Common myeloid progenitor, CD34-positive (primary cell): ENCODE measurements around the gene GSTM3.
"Not testable (repeated sequence)": the region's sequence is repeated elsewhere in the genome, so short reads cannot be mapped to it uniquely, and the experiment has no call there.

Source experiments
- CTCF ChIA-PET: fragments of 350-600 bp; sonication (Branson Sonifier 250); formaldehyde crosslinking; loops from one replicate; lab custom pipeline; 2021; ENCODE audit warnings: antibody characterized with exemption; lab: Charles Lee
- POLR2A ChIA-PET: fragments of 350-600 bp; sonication (Branson Sonifier 250); formaldehyde crosslinking; loops from one replicate; lab custom pipeline; 2021; ENCODE audit warnings: antibody characterized with exemption; lab: Charles Lee
- DNase-seq, 3 donors: peaks; one replicate each; pipeline versions ENCODE4 v3.0.0 to v3.0.0-alpha.2; 2013
- H3K27ac ChIP-seq, 2 experiments: 1 replicate in 1 of 2; 2 replicates in 1 of 2; pipeline ENCODE4 v1.7.0; 2013; ENCODE audit warnings: inconsistent platforms in 2 of 2, low read length in 2 of 2, mild to moderate bottlenecking in 2 of 2, low read depth in 1 of 2, moderate library complexity in 1 of 2; ENCODE audit not compliant: severe bottlenecking in 2 of 2, insufficient read depth in 1 of 2, poor library complexity in 1 of 2
- H3K27me3 ChIP-seq, 5 experiments: replicated peaks in 2 of 5; 1 replicate in 3 of 5; 2 replicates in 2 of 5; pipeline versions ENCODE4 v1.6.1 to v1.7.0; 2013; ENCODE audit warnings: low read length in 4 of 5, mild to moderate bottlenecking in 2 of 5, moderate library complexity in 2 of 5, inconsistent platforms in 1 of 5; ENCODE audit not compliant: insufficient read depth in 5 of 5, control insufficient read depth in 4 of 5
- H3K36me3 ChIP-seq, 4 experiments: 1 replicate in 2 of 4; 2 replicates in 2 of 4; pipeline versions ENCODE4 v1.6.1 to v1.7.0; 2013; ENCODE audit warnings: low read length in 3 of 4, control low read depth in 1 of 4, mild to moderate bottlenecking in 1 of 4; ENCODE audit not compliant: control insufficient read depth in 4 of 4, insufficient read depth in 4 of 4
- H3K4me1 ChIP-seq, 4 experiments: 1 replicate in 3 of 4; 2 replicates in 1 of 4; pipeline versions ENCODE4 v1.6.1 to v1.7.1; 2013; ENCODE audit warnings: low read length in 3 of 4, mild to moderate bottlenecking in 3 of 4, control low read depth in 1 of 4, inconsistent platforms in 1 of 4, moderate library complexity in 1 of 4; ENCODE audit not compliant: control insufficient read depth in 4 of 4, insufficient read depth in 4 of 4; ENCODE audit errors: control extremely low read depth in 1 of 4
- H3K4me3 ChIP-seq, 7 experiments: 1 replicate in 4 of 7; 2 replicates in 3 of 7; pipeline versions ENCODE4 v1.5.1 to v1.7.0; 2013; ENCODE audit warnings: mild to moderate bottlenecking in 7 of 7, low read length in 6 of 7, moderate library complexity in 6 of 7, inconsistent platforms in 2 of 7, low read depth in 2 of 7, control low read depth in 1 of 7; ENCODE audit not compliant: insufficient read depth in 4 of 7, control insufficient read depth in 1 of 7; ENCODE audit errors: extremely low read depth in 1 of 7
- H3K9me3 ChIP-seq, 5 experiments: 1 replicate in 4 of 5; 2 replicates in 1 of 5; pipeline versions ENCODE4 v1.6.1 to v1.7.1; 2013; ENCODE audit warnings: low read length in 4 of 5, mild to moderate bottlenecking in 2 of 5, inconsistent platforms in 1 of 5, low read depth in 1 of 5, moderate library complexity in 1 of 5; ENCODE audit not compliant: control insufficient read depth in 4 of 5, insufficient read depth in 2 of 5; ENCODE audit errors: control extremely low read depth in 1 of 5
- WGBS: methylation state at CpG from one replicate; pipeline ENCODE4 v1.1.5; 2013; ENCODE audit not compliant: insufficient coverage; 5-methylcytosine and 5-hydroxymethylcytosine counted together

Gene GSTM3

DNA sequence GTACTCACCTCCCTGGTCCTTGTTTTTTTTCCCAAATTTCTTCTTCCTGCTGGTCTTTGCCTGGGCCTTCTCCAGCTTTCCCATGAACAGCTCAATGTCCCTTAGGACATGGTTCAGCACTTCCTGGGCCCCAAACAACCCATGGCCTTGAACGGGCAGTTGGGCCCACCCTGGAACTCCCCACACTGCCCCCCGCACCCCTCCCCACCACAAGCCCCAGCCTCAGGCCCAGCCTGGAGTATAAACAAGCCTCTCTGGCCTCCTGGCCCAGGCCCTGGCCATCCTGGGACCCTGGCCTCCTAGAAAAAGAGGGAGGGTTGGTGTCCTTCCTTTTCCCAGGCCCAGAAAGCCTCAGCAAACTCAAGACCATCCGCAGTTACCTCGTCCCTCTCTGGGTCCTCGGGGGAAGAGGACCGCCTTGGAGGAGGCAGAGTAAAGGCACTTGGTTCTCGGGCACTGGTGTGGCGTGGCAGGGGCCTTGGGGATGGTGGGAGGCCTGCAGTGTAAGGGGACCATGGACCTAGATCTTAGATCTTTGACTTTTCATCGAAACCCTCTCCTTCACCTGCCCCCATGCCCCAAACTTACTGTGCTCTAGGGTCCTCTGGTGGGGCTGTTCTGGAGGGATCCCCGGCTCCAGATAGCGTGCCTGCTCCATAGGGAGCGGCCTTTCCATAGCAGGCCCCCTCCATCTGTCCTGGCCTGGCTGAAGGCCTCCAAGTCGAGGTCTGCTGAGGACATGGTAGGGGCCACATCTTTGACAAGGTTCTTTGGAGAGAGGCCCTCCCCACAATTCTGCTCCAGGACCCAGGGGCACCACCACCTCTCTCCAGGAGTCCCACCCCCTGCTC, 17.3 kb upstream of the GSTM3 start:
- WGBS, result 96% methylated on average over 9 of the region's 13 CpGs
- CTCF ChIA-PET, result interaction anchor here (1.5 to 2.9 kb wide), 2 partner anchors 16 to 119 kb away, joined by 7 to 10 read pairs; no protein-coding TSS in a partner anchor
- Histone ChIP-seq H3K4me1 (peaks cover 3 to 7% (median 5%) of the 10 kb centered on the region in 4 experiments), H3K9me3 (no peaks in the 10 kb centered on the region), H3K27ac (no peak overlapping the region), H3K4me3 (no peak overlapping the region), H3K27me3 (no peaks in the 10 kb centered on the region), H3K36me3 (no peaks in the 10 kb centered on the region)
- POLR2A ChIA-PET, result interaction anchor here (0.6 kb wide), 1 partner anchor 27 kb away, joined by 3 read pairs; no protein-coding TSS in a partner anchor
- DNase-seq, result no peak

DNA sequence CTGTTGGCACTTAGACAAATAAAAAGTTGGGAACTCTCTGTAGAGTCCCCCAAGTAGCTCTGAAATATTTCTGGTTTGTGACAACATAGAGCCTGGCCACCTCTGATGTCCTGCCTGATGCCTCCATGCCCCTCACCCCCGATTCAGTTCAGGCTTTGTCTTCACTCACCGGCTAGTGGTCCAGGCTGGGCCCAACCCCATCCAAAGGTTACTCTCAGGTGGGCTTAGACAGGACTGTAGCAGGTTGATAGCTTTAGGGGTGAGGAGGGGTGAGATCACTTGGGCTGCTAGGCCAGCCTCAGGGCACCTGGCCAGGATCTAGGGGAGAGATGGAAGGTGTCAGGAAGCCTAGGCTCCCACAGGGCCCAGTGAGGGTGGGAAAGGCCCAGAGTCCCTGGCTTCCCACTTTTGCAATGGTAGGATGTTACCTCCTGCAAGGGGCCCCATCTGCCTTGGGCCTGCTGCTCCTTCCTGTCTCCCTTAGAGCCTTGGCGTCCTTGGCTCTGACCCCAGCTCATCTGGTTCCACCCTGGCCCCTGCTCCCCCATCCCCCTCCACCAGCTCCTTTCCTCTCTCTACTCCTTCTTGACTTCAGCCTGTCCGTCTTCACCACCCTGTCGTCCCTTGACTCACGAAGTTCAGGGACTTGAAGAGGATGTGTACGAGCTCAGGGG, 16.1 kb upstream of the GSTM3 start:
- ChIA-PET POLR2A (no interaction called here), CTCF (interaction anchor here (1.1 to 2.9 kb wide), 4 partner anchors 17 to 211 kb away, joined by 3 to 10 read pairs (median 4); no protein-coding TSS in a partner anchor)
- Histone ChIP-seq H3K27ac (no peak overlapping the region), H3K9me3 (no peaks in the 10 kb centered on the region), H3K4me1 (no peaks in the 10 kb centered on the region), H3K27me3 (no peaks in the 10 kb centered on the region), H3K4me3 (no peak overlapping the region), H3K36me3 (no peaks in the 10 kb centered on the region)
- DNase-seq, result no peak
- 94% methylated on average over 6 of the region's 7 CpGs for WGBS

DNA sequence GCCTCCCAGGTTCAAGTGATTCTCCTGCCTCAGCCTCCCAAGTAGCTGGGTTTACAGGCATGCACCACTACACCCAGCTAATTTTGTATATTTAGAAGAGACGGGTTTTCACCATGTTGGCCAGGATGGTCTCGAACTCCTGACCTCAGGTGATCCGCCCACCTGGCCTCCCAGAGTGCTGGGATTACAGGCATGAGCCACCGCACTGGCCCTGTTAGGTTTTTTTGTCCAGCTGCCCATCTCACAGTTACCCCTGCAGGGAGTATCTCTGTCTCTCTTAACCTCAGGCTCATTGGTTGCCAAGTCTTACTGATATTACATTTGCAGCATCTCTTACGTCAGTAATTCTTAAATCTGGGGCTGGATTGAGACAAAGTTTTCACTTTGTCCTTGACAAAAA, 15.5 kb upstream of the GSTM3 start:
- H3K4me1 ChIP-seq, H3K36me3 ChIP-seq, DNase-seq, H3K9me3 ChIP-seq, H3K27ac ChIP-seq, H3K4me3 ChIP-seq, POLR2A ChIA-PET, H3K27me3 ChIP-seq: not testable (repeated sequence)
- CTCF ChIA-PET, result interaction anchor here (1.1 to 2.9 kb wide), 5 partner anchors 16 to 211 kb away, joined by 3 to 10 read pairs (median 3); no protein-coding TSS in a partner anchor
- WGBS, result 93% methylated on average over 5 of the region's 5 CpGs

- Histone ChIP-seq H3K4me1 (no peaks in the 10 kb centered on the region), H3K36me3 (no peaks in the 10 kb centered on the region), H3K27ac (no peak overlapping the region), H3K4me3 (no peak overlapping the region), H3K9me3 (no peaks in the 10 kb centered on the region), H3K27me3 (peaks cover 0 to 2% (median 0%) of the 10 kb centered on the region in 5 experiments)
- ChIA-PET CTCF (interaction anchor here (1.4 to 1.8 kb wide), 3 partner anchors 19 to 114 kb away, joined by 5 to 6 read pairs (median 6); no protein-coding TSS in a partner anchor), POLR2A (no interaction called here)
- no peak for DNase-seq
- 100% methylated on average over 1 of the region's 2 CpGs for WGBS
Observed at GRCh38 chr1:109754738-109755137, 13.9 kb upstream of the GSTM3 start.

GRCh38 chr1:109751531-109752260, 10.9 kb upstream of the GSTM3 start:
- DNase-seq, result no peak
- H3K4me3 ChIP-seq, result no peak overlapping the region
- H3K27me3 ChIP-seq, result peaks cover 0 to 4% (median 0%) of the 10 kb centered on the region in 5 experiments
- no peaks in the 10 kb centered on the region for H3K36me3 ChIP-seq
- WGBS, result 95% methylated on average over 12 of the region's 12 CpGs
- peaks cover 0 to 4% (median 0%) of the 10 kb centered on the region in 5 experiments for H3K9me3 ChIP-seq
- H3K4me1 ChIP-seq, result no peaks in the 10 kb centered on the region
- ChIA-PET POLR2A (interaction anchor here (0.6 kb wide), 1 partner anchor 25 kb away, joined by 3 read pairs; no protein-coding TSS in a partner anchor), CTCF (interaction anchor here (1.0 to 1.9 kb wide), 2 partner anchors 22 to 108 kb away, joined by 3 to 6 read pairs; no protein-coding TSS in a partner anchor)
- no peak overlapping the region for H3K27ac ChIP-seq

- no peak overlapping the region for H3K4me3 ChIP-seq
- CTCF ChIA-PET, result interaction anchor here (0.6 to 2.8 kb wide), 6 partner anchors 11 to 234 kb away, joined by 3 to 8 read pairs (median 3); partner anchors contain the start of gene AHCYL1
Observed at GRCh38 chr1:109750920-109751319, 10.1 kb upstream of the GSTM3 start.

More at GRCh38 chr1:109750920-109751319, 10.1 kb upstream of the GSTM3 start:
- Histone ChIP-seq H3K36me3 (no peaks in the 10 kb centered on the region), H3K27me3 (peaks cover 0 to 4% (median 0%) of the 10 kb centered on the region in 5 experiments), H3K9me3 (peaks cover 0 to 4% (median 0%) of the 10 kb centered on the region in 5 experiments), H3K4me1 (no peaks in the 10 kb centered on the region), H3K27ac (no peak overlapping the region)
- DNase-seq, result no peak
- POLR2A ChIA-PET, result interaction anchor here (0.6 kb wide), 1 partner anchor 24 kb away, joined by 3 read pairs; no protein-coding TSS in a partner anchor
- WGBS, result 100% methylated on average over 3 of the region's 6 CpGs
